ENCODE measurements around the gene C1QTNF1.
"Not testable (repeated sequence)": the region's sequence is repeated elsewhere in the genome, so short reads cannot be mapped to it uniquely, and the experiment has no call there.

Gene C1QTNF1

DNA sequence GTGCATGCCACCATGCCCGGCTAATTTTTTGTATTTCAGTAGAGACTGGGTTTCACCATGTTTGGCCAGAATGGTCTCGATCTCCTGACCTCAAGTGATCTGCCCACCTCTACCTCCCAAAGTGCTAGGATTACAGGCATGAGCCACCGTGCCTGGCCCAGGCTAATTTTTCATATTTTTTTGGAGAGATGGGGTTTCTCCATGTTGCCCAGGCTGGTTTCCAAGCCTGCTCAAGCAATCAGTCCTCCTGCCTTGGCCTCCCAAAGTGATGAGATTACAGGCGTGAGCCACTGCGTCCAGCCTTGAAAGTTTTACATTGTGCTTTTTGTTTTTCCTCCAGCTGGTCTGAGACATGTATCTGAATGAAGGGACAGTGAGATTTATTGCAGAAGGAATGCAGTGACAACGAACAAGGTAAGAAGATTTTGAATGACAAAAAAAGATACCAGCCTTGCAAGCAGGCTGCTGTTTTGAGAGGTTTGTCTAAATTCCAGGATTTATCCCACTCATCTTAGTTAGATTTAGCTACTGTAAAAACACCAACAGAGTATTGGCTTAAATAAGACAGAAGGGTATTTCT lies 47.3 kb downstream of the C1QTNF1 start:
- TF ChIP-seq, protein P1, sequence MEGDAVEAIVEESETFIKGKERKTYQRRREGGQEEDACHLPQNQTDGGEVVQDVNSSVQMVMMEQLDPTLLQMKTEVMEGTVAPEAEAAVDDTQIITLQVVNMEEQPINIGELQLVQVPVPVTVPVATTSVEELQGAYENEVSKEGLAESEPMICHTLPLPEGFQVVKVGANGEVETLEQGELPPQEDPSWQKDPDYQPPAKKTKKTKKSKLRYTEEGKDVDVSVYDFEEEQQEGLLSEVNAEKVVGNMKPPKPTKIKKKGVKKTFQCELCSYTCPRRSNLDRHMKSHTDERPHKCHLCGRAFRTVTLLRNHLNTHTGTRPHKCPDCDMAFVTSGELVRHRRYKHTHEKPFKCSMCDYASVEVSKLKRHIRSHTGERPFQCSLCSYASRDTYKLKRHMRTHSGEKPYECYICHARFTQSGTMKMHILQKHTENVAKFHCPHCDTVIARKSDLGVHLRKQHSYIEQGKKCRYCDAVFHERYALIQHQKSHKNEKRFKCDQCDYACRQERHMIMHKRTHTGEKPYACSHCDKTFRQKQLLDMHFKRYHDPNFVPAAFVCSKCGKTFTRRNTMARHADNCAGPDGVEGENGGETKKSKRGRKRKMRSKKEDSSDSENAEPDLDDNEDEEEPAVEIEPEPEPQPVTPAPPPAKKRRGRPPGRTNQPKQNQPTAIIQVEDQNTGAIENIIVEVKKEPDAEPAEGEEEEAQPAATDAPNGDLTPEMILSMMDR (IDR thresholded peaks at IDR 0.05; ENCODE audit: borderline replicate concordance, insufficient read depth, low read depth, low read length) = no peak
- no peak overlapping the region for H3K4me3 ChIP-seq (ENCODE audit: low read depth, low read length)

DNA sequence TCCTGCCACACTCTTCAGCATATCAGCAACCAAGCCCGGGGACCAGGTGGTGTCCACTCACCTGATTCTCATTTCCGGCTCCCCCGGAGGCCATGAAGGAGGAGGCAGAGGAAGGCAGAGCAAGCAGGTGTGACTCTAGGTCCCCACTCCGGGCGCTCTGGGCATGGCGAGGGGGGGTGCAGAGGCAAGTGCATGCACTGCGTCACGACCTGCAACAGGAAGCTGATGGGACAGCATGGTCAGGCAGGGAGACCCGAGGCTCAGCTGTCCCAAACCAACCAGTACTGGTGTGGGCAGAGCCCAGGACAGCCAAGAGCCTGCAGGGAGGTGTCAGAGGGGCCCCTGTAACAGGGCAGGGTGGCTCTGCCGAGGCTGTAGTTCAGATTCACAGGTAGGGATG lies 48.6 kb downstream of the C1QTNF1 start:
- TF ChIP-seq, protein P1 (IDR thresholded peaks at IDR 0.05; ENCODE audit: borderline replicate concordance, insufficient read depth, low read depth, low read length) = no peak
- H3K4me3 ChIP-seq (ENCODE audit: low read depth, low read length) = no peak overlapping the region

DNA sequence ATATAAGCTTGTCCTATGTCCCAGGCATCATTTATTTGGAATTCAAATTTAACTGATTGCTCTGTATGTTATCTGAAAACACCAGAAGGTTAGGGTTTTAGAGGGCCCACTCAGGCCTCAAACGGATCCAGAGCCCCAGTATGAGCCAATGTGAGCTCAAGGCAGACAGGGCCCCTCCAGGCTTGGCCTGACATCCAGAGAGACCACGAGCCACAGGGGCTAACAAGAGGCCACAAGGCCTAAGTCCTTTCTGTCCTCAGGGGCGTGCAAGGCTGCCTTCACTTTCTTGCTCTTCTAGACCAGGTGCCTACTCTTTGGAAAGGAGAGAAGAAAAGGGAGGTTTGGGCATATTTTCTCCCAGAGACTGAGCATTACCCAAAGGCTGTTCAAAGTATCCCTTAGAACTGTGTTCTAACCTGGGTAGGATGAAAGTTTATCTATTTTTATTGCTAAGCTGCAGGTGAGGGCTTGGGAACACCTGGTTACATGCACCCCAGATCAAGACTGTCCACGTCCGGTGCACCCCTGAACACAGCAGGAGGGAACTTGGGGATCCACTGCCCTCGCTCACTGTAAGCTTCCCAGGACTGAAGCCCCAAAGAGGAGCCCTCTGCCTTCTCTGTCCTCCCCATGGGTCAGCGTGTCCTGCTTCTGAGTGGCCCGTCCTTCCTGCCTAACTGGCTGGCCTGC lies 49.2 kb downstream of the C1QTNF1 start:
- TF ChIP-seq, protein P1 (IDR thresholded peaks at IDR 0.05; ENCODE audit: borderline replicate concordance, insufficient read depth, low read depth, low read length) = no peak
- H3K4me3 ChIP-seq (ENCODE audit: low read depth, low read length) = no peak overlapping the region

DNA sequence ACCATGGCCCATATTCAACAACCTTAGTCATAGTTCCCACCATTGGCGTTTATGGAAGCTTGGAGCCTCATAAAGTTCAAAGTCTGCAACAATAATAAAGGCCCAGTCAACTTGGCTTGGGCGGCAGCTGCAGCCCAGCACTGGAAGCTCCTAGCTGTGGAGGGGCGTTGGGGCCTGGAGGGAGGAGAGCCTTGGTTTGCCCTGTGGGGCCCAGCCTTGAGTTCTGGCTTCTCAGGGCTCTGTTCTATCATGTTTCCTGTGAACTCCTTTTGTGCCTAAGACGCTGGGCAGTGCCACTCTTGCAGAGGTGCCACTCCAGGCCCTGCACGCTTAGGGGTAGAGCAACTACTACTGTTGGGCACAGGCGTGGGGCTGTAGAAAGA lies 49.7 kb downstream of the C1QTNF1 start:
- no peak overlapping the region for H3K4me3 ChIP-seq (ENCODE audit: low read depth, low read length)
- TF ChIP-seq, protein P1 (IDR thresholded peaks at IDR 0.05; ENCODE audit: borderline replicate concordance, insufficient read depth, low read depth, low read length) = no peak

DNA sequence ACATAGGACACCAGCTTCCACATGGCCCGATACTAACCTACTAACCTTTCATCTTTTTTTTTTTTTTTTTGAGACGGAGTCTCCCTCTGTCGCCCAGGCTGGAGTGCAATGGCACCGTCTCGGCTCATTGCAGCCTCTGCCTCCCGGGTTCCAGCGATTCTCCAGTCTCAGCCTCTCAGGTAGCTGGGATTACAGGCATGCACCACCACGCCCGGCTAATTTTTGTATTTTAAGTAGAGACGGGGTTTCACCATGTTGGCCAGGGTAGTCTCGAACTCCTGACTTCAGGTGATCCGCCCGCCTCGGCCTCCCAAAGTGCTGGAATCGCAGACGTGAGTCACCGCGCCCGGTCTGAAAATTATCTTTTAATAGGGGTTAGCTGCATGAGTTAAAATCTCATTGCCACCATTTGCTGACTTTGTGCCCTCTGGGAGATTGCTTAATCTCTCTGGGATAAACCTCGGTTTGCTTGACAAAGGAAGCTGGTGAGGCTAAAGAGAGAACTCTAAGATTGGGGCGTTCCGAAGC lies 50.2 kb downstream of the C1QTNF1 start:
- H3K4me3 ChIP-seq (ENCODE audit: low read depth, low read length) = not testable (repeated sequence)

DNA sequence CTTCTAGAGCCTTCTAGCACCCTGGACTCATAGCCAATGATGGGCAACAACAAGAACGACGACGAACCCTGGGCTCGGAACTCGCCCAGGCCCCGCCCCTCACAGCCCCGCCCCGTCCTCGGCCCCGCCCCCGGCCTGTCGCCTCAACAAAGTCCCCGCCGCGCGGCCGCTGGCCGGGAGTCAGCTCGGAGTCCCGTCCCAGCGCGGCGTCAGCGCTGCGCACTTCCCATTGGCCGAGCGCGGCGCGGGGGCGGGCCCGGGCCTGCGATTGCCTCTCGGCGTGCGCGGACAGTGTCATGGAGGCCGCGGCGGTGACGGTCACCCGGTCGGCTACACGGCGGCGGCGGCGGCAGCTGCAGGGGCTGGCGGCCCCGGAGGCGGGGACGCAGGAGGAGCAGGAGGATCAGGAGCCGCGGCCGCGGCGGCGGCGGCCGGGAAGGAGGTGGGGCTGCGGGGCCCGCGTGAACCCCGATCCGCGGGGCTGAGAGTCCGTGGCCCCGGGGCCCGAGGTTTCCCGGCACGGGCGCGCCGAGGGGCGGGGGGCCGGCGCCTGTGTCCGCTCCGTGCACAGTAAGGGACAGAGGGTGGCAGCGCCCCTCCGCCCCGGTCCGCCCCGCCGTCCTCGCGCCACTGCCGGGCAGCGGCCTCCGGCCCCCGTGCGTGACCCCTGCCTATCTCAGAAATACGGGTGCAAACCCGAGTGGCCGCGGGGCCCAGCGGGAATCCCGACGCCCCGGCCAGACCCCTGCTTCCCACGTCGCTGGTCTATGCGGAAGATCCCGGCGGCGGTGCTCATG lies 50.9 kb downstream of the C1QTNF1 start, which contains the start of gene ENGASE:
Gene ENGASE (plus strand): TSS at position 176 of the 797 bp plus-strand sequence. CDS start 121 bp downstream, at position 297.
- H3K4me3 ChIP-seq (ENCODE audit: low read depth, low read length) = peak within 1 kb of the TSS; percentile 77
- TF ChIP-seq, protein P1 (IDR thresholded peaks at IDR 0.05; ENCODE audit: borderline replicate concordance, insufficient read depth, low read depth, low read length) = no peak

DNA sequence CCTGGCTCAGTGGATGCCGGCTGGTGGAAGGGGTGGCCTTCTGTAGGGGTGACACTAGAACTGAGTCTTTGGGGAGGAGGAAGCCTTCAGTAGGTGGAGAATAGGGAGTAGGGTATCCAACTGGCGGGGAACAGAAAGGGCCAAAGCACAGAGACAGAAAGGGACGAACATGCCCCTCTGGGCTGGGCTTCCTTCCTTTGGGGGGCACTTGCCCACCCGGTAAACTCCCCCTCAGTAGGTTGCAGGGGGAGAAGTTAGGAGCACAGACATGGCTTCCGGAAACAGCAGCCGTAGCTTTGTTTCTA lies 51.4 kb downstream of the C1QTNF1 start:
- peak overlapping the region; percentile 77 for H3K4me3 ChIP-seq (ENCODE audit: low read depth, low read length)
- TF ChIP-seq, protein P1 (IDR thresholded peaks at IDR 0.05; ENCODE audit: borderline replicate concordance, insufficient read depth, low read depth, low read length) = no peak
